Activated T-cell treated with anti-CD3 and anti-CD28 coated beads for 4 hours (primary cell): Measurements from ENCODE around the gene ADGRD1.
"Not testable (repeated sequence)": the region's sequence is repeated elsewhere in the genome, so short reads cannot be mapped to it uniquely, and the experiment has no call there.

Experiments
- DNase-seq: peaks from one replicate; pipeline ENCODE4 v3.0.0-alpha.2; 2020

Gene ADGRD1

GRCh38 chr12:130953771-130954543, at the start of gene ADGRD1:
ADGRD1 (plus strand) TSS chr12:130953907; CDS start chr12:130954466, 559 bp downstream.
- DNase-seq: no peak

GRCh38 chr12:130904064-130904463, 49.6 kb upstream of the ADGRD1 start:
- no peak for DNase-seq

- DNase-seq: not testable (repeated sequence)
Measured at GRCh38 chr12:130904936-130905455, 48.7 kb upstream of the ADGRD1 start.

- DNase-seq: no peak
Measured at GRCh38 chr12:130909111-130909510, 44.6 kb upstream of the ADGRD1 start.

- no peak for DNase-seq
Measured at GRCh38 chr12:130911193-130911592, 42.5 kb upstream of the ADGRD1 start.

GRCh38 chr12:130911933-130912332, 41.8 kb upstream of the ADGRD1 start:
- DNase-seq: no peak

GRCh38 chr12:130916241-130916911, 37.3 kb upstream of the ADGRD1 start:
- DNase-seq: no peak

- no peak for DNase-seq
Measured at GRCh38 chr12:130917607-130918006, 36.1 kb upstream of the ADGRD1 start.

- DNase-seq: no peak
Measured at GRCh38 chr12:130919086-130919485, 34.6 kb upstream of the ADGRD1 start.

- DNase-seq: no peak
Measured at GRCh38 chr12:130920119-130920703, 33.5 kb upstream of the ADGRD1 start.

- no peak for DNase-seq
Measured at GRCh38 chr12:130920723-130921381, 32.9 kb upstream of the ADGRD1 start.

GRCh38 chr12:130922511-130922953, 31.2 kb upstream of the ADGRD1 start:
- no peak for DNase-seq

- DNase-seq: no peak
Measured at GRCh38 chr12:130924966-130925665, 28.6 kb upstream of the ADGRD1 start.

- DNase-seq: no peak
Measured at GRCh38 chr12:130925666-130926015, 28.1 kb upstream of the ADGRD1 start.

GRCh38 chr12:130929363-130929762, 24.3 kb upstream of the ADGRD1 start:
- no peak for DNase-seq

- no peak for DNase-seq
Measured at GRCh38 chr12:130932061-130932930, 21.4 kb upstream of the ADGRD1 start.

- no peak for DNase-seq
Measured at GRCh38 chr12:130933269-130933995, 20.3 kb upstream of the ADGRD1 start.

GRCh38 chr12:130934753-130935152, 19.0 kb upstream of the ADGRD1 start:
- DNase-seq: no peak

- no peak for DNase-seq
Measured at GRCh38 chr12:130936561-130936960, 17.1 kb upstream of the ADGRD1 start.

- DNase-seq: no peak
Measured at GRCh38 chr12:130937063-130937462, 16.6 kb upstream of the ADGRD1 start.

GRCh38 chr12:130937546-130937945, 16.2 kb upstream of the ADGRD1 start:
- DNase-seq: not testable (repeated sequence)
